PC-9 (cell line): ENCODE results near the gene CD300A. TPM values are rescaled to one million over a fixed set of nuclear protein-coding genes. Genes with fewer than 3 reads are reported as not detected.

ENCODE experiments used
- BruUV-seq: library from RNA; stranded (reverse); fragments of 400-500 nt; replicated peaks from 2 replicates; lab custom pipeline; 2021; lab: Mats Ljungman, UMichigan
- CTCF ChIA-PET: fragments of 300-600 bp; sonication (Branson Sonifier 250); formaldehyde crosslinking; loops from one replicate; lab custom pipeline; 2022; ENCODE audit warnings: antibody characterized with exemption; lab: Charles Lee
- POLR2A ChIA-PET: fragments of 300-600 bp; sonication (Branson Sonifier 250); formaldehyde crosslinking; loops from one replicate; lab custom pipeline; 2022; ENCODE audit warnings: antibody characterized with exemption; ENCODE audit not compliant: unreplicated experiment; lab: Charles Lee
- DNase-seq, 2 experiments: peaks; one replicate each; pipeline versions ENCODE4 v3.0.0 to v3.0.0-alpha.2; 2015 to 2022; ENCODE audit warnings: mixed read lengths in 1 of 2
- H2AFZ ChIP-seq: fragments of 200-600 bp; sonication (generic); 2 replicates; pipeline ENCODE4 v1.8.1; 2017; ENCODE audit warnings: antibody characterized with exemption
- H3F3A ChIP-seq: fragments of 200-600 bp; sonication (generic); 2 replicates; pipeline ENCODE4 v1.8.1; 2017; ENCODE audit warnings: antibody characterized with exemption, mild to moderate bottlenecking, low read depth; ENCODE audit not compliant: insufficient read depth
- H3K27ac ChIP-seq: fragments of 200-600 bp; sonication (generic); 2 replicates; pipeline ENCODE4 v1.6.1; 2016; ENCODE audit warnings: mixed run types
- H3K27me3 ChIP-seq: fragments of 200-600 bp; sonication (generic); 2 replicates; pipeline ENCODE4 v1.6.1; 2016; ENCODE audit warnings: low read depth, mixed run types; ENCODE audit not compliant: insufficient read depth
- H3K36me3 ChIP-seq: fragments of 200-600 bp; sonication (generic); 2 replicates; pipeline ENCODE4 v1.6.1; 2016; ENCODE audit warnings: low read depth, mixed run types
- H3K4me1 ChIP-seq: fragments of 200-600 bp; sonication (generic); replicated peaks from 2 replicates; pipeline ENCODE4 v1.6.1; 2016; ENCODE audit warnings: mixed run types; ENCODE audit not compliant: insufficient read depth
- H3K4me2 ChIP-seq: fragments of 200-600 bp; sonication (generic); 2 replicates; pipeline ENCODE4 v1.6.1; 2017; ENCODE audit warnings: mixed run types
- H3K4me3 ChIP-seq: fragments of 200-600 bp; sonication (generic); 2 replicates; pipeline ENCODE4 v1.6.1; 2016; ENCODE audit warnings: mixed run types
- H3K79me2 ChIP-seq: fragments of 200-600 bp; sonication (generic); 2 replicates; pipeline ENCODE4 v1.6.1; 2017; ENCODE audit warnings: low read depth, mixed run types
- H3K9me2 ChIP-seq: fragments of 200-600 bp; sonication (generic); 2 replicates; pipeline ENCODE4 v1.8.1; 2017; ENCODE audit warnings: mild to moderate bottlenecking; ENCODE audit not compliant: insufficient read depth
- H3K9me3 ChIP-seq: fragments of 200-600 bp; sonication (generic); 2 replicates; pipeline ENCODE4 v1.8.1; 2016; ENCODE audit warnings: low read depth; ENCODE audit not compliant: insufficient read depth
- H4K20me1 ChIP-seq: fragments of 200-600 bp; sonication (generic); 2 replicates; pipeline ENCODE4 v1.8.1; 2017; ENCODE audit not compliant: insufficient read depth
- CTCF ChIP-seq: fragments of 200-600 bp; sonication (generic); conservative IDR thresholded peaks from 2 replicates; pipeline ENCODE4 v1.6.1; 2017; ENCODE audit warnings: mixed run types, antibody characterized with exemption, mild to moderate bottlenecking, moderate library complexity
- EZH2 ChIP-seq: fragments of 200-600 bp; sonication (generic); IDR thresholded peaks from 2 replicates; pipeline ENCODE4 v1.8.0; 2017; ENCODE audit warnings: antibody characterized with exemption, low read depth
- intact Hi-C: fragments of 100-400 bp; cut with micrococcal nuclease; formaldehyde crosslinking; loops from one replicate; pipeline ENCODE4 v1.10.0; 2022; ENCODE audit not compliant: unreplicated experiment
- total RNA-seq: library from RNA; stranded (reverse); gene quantifications from 2 replicates; pipeline ENCODE4 v1.2.3, GENCODE V29; 2021

Gene CD300A
- total RNA-seq, 1 experiment from 2014 or later, result not detected

DNA sequence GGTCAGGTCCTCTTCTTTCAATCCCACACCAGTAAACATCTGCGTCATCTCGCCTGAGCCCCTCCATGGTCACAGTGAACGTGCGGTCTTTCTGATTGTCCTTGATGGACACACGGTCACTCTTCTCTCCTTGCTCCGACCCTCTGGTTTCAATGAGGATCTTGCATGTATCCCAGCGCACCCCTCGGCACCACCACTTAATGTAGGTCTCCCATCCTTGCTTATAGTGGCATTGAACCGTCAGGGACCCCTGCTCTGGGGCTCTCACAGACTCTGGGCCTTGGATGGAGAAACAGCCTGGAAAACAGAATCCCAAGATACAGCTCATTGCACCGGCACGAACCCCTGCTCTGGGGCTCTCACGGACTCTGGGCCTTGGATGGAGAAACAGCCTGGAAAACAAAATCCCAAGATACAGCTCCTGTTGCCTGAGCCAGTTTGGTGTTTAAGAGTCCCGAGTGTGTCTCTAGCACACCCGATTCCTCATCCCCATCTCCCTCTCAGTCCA, 59.4 kb downstream of the CD300A start:
- DNase-seq, result no peak
- Histone ChIP-seq H3K27ac (no peak overlapping the region), H3K4me3 (no peak overlapping the region), H3K9me3 (no peaks in the 10 kb centered on the region), H4K20me1 (no peaks in the 10 kb centered on the region), H3K36me3 (no peaks in the 10 kb centered on the region), H3K27me3 (peaks cover 98% of the 10 kb centered on the region), H3K4me1 (no peaks in the 10 kb centered on the region), H3K4me2 (no peak overlapping the region), H3F3A (no peaks in the 10 kb centered on the region), H2AFZ (no peak overlapping the region), H3K79me2 (no peaks in the 10 kb centered on the region), H3K9me2 (no peaks in the 10 kb centered on the region)
- intact Hi-C loops, result no loop called here
- ChIA-PET CTCF (no interaction called here), POLR2A (no interaction called here)
- TF ChIP-seq CTCF (no peak), EZH2 (no peak)
- BruUV-seq, result no TSS peak

GRCh38 chr17:74526681-74527080, 60.2 kb downstream of the CD300A start:
- Histone ChIP-seq H3K27ac (no peak overlapping the region), H2AFZ (no peak overlapping the region), H3K4me2 (no peak overlapping the region), H3K4me1 (no peaks in the 10 kb centered on the region), H4K20me1 (no peaks in the 10 kb centered on the region), H3K9me3 (no peaks in the 10 kb centered on the region), H3F3A (no peaks in the 10 kb centered on the region), H3K79me2 (no peaks in the 10 kb centered on the region), H3K27me3 (peaks cover 98% of the 10 kb centered on the region), H3K36me3 (no peaks in the 10 kb centered on the region), H3K9me2 (no peaks in the 10 kb centered on the region), H3K4me3 (no peak overlapping the region)
- intact Hi-C loops, result no loop called here
- no TSS peak for BruUV-seq
- POLR2A ChIA-PET, result interaction anchor here (0.6 kb wide), 1 partner anchor 364 kb away, joined by 14 read pairs; no protein-coding TSS in a partner anchor
- no peak for TF ChIP-seq EZH2
- TF ChIP-seq CTCF, result no peak
- no peak for DNase-seq
- CTCF ChIA-PET, result interaction anchor here (0.6 kb wide), 1 partner anchor 146 kb away, joined by 5 read pairs; no protein-coding TSS in a partner anchor

GRCh38 chr17:74527081-74527480, 60.6 kb downstream of the CD300A start:
- Histone ChIP-seq H3K79me2 (no peaks in the 10 kb centered on the region), H3K27me3 (peaks cover 98% of the 10 kb centered on the region), H2AFZ (no peak overlapping the region), H3K4me3 (no peak overlapping the region), H3F3A (no peaks in the 10 kb centered on the region), H3K9me2 (no peaks in the 10 kb centered on the region), H3K27ac (no peak overlapping the region), H4K20me1 (no peaks in the 10 kb centered on the region), H3K4me1 (no peaks in the 10 kb centered on the region), H3K36me3 (no peaks in the 10 kb centered on the region), H3K9me3 (no peaks in the 10 kb centered on the region), H3K4me2 (no peak overlapping the region)
- no peak for TF ChIP-seq EZH2
- no peak for TF ChIP-seq CTCF
- no TSS peak for BruUV-seq
- ChIA-PET CTCF (interaction anchor here (0.6 kb wide), 1 partner anchor 147 kb away, joined by 5 read pairs; no protein-coding TSS in a partner anchor), POLR2A (interaction anchor here (0.6 kb wide), 1 partner anchor 364 kb away, joined by 14 read pairs; no protein-coding TSS in a partner anchor)
- DNase-seq, result no peak
- intact Hi-C loops, result no loop called here
